ENCODE measurements around the gene VAV2.
A peak's percentile ranks its signal among the peaks of the same experiment; 100 is the strongest.

The VAV2 gene

GRCh38 chr9:133938753-133939152 is 53.4 kb downstream of the VAV2 start:
- TF ChIP-seq CTCF (conservative IDR thresholded peaks at IDR 0.05; ENCODE audit: control insufficient read depth, insufficient read depth, low read depth, low read length), result no peak
- no peak for DNase-seq (ENCODE audit: low read depth)
- no peak overlapping the region for H3K4me3 ChIP-seq (ENCODE audit: control insufficient read depth, low read depth, low read length)

- TF ChIP-seq CTCF (conservative IDR thresholded peaks at IDR 0.05; ENCODE audit: control insufficient read depth, insufficient read depth, low read depth, low read length), result no peak
- DNase-seq (ENCODE audit: low read depth), result no peak
- no peak overlapping the region for H3K4me3 ChIP-seq (ENCODE audit: control insufficient read depth, low read depth, low read length)
Measured at GRCh38 chr9:133938086-133938485, 54.0 kb downstream of the VAV2 start.

GRCh38 chr9:133937120-133937519 is 55.0 kb downstream of the VAV2 start:
- DNase-seq (ENCODE audit: low read depth), result no peak
- no peak overlapping the region for H3K4me3 ChIP-seq (ENCODE audit: control insufficient read depth, low read depth, low read length)
- TF ChIP-seq CTCF (conservative IDR thresholded peaks at IDR 0.05; ENCODE audit: control insufficient read depth, insufficient read depth, low read depth, low read length), result no peak

DNA sequence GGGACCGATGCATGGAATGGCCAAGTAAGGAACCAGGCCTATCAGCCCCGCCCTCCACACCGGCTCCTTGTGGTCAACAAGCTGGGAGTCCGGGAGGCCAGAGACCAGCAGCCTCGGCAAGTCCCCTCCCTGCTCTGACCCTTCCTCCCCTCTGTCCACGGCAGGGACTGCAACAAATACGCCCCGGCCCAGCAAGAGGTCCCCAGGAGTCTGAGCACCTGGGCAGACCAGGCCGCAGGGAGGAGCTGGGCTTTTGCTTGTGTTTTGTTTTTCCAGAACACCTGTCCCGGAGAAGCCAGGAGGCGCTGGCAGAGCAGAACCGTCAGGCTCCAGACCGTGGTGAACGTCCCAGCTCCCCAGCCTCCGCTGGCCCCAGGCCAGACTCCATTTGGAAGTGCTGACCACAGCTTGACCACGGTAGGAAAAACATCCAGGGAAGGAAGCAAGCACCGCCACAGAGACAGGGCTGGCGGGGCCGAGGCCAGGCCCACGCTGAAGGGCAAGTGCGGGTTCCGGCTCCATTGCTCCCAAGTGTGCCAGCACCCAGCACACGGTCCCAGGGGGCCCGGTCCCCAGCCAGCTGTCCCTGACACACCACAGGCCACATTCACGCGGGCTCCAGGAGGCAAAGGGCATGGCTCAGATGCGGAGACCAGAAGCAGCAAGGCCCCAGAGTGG is 56.7 kb downstream of the VAV2 start:
- DNase-seq (ENCODE audit: low read depth), result peak; percentile 67

GRCh38 chr9:133934482-133935232 is 57.5 kb downstream of the VAV2 start:
- no peak for TF ChIP-seq CTCF (conservative IDR thresholded peaks at IDR 0.05; ENCODE audit: control insufficient read depth, insufficient read depth, low read depth, low read length)
- DNase-seq (ENCODE audit: low read depth), result peak; percentile 54
- H3K4me3 ChIP-seq (ENCODE audit: control insufficient read depth, low read depth, low read length), result no peak overlapping the region

More for the DNA sequence above, 56.7 kb downstream of the VAV2 start:
- TF ChIP-seq CTCF (conservative IDR thresholded peaks at IDR 0.05; ENCODE audit: control insufficient read depth, insufficient read depth, low read depth, low read length), result no peak
- no peak overlapping the region for H3K4me3 ChIP-seq (ENCODE audit: control insufficient read depth, low read depth, low read length)

DNA sequence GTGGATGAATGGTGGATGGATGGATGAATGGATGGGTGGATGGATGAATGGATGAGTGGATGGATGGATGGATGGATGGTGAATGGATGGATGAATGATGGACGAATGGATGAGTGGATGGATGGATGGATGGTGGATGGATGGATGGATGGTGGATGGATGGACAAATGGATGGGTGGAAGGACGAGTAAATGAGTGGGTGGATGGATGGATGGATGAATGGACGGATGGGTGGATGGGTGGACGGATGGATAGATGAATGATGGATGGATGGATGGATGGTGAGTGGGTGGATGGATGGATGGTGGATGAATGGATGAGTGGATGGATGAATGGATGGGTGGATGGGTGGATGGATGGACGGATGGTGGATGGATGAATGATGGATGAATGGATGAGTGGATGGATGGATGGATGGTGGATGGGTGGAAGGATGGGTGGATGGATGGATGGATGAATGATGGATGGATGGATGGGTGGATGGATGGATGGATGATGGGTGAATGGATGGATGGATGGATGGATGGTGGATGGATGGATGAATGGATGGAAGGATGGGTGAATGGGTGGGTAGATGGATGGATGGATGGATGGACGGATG is 58.6 kb downstream of the VAV2 start:
- no peak for TF ChIP-seq CTCF (conservative IDR thresholded peaks at IDR 0.05; ENCODE audit: control insufficient read depth, insufficient read depth, low read depth, low read length)
- no peak for DNase-seq (ENCODE audit: low read depth)

More for the DNA sequence above, 58.6 kb downstream of the VAV2 start:
- H3K4me3 ChIP-seq (ENCODE audit: control insufficient read depth, low read depth, low read length), result no peak overlapping the region

Measured in fibroblast of mammary gland (primary cell).